ENCODE results near the gene ADGRB3. TPM values are rescaled to one million over a fixed set of nuclear protein-coding genes. Genes with fewer than 3 reads are reported as not detected.
A peak's percentile ranks its signal among the peaks of the same experiment; 100 is the strongest.
"Not testable (repeated sequence)": the region's sequence is repeated elsewhere in the genome, so short reads cannot be mapped to it uniquely, and the experiment has no call there.

ADGRB3 gene
- polyA plus RNA-seq, 1 experiment, result not detected

- H3K27ac ChIP-seq (ENCODE audit: low read depth, low read length), result no peak overlapping the region
- no peak for DNase-seq (ENCODE audit: low read depth, low spot score)
- no peak overlapping the region for H3K4me3 ChIP-seq (ENCODE audit: low read depth, low read length)
- no peaks in the 10 kb centered on the region for H3K9me3 ChIP-seq (ENCODE audit: control insufficient read depth, insufficient read depth, low read length)
- ChIA-PET POLR2A (no interaction called here), CTCF (interaction anchor here (0.9 to 1.1 kb wide), 2 partner anchors 9 to 12 kb away, joined by 3 to 7 read pairs; no protein-coding TSS in a partner anchor)
- no peak for TF ChIP-seq CTCF (IDR thresholded peaks at IDR 0.05; ENCODE audit: low read depth, low read length)
- H3K27me3 ChIP-seq (ENCODE audit: control insufficient read depth, insufficient read depth, low read length), result no peaks in the 10 kb centered on the region
Observed at GRCh38 chr6:68975064-68975463, 340.0 kb downstream of the ADGRB3 start.

- H3K27ac ChIP-seq (ENCODE audit: low read depth, low read length), result no peak overlapping the region
- no peaks in the 10 kb centered on the region for H3K9me3 ChIP-seq (ENCODE audit: control insufficient read depth, insufficient read depth, low read length)
- CTCF ChIA-PET, result interaction anchor here (1.1 kb wide), 1 partner anchor 9 kb away, joined by 7 read pairs; no protein-coding TSS in a partner anchor
- DNase-seq (ENCODE audit: low read depth, low spot score), result no peak
- no peak overlapping the region for H3K4me3 ChIP-seq (ENCODE audit: low read depth, low read length)
- TF ChIP-seq CTCF (IDR thresholded peaks at IDR 0.05; ENCODE audit: low read depth, low read length), result no peak
- POLR2A ChIA-PET, result no interaction called here
- no peaks in the 10 kb centered on the region for H3K27me3 ChIP-seq (ENCODE audit: control insufficient read depth, insufficient read depth, low read length)
Observed at GRCh38 chr6:68975816-68976215, 340.7 kb downstream of the ADGRB3 start.

GRCh38 chr6:68976260-68976659, 341.2 kb downstream of the ADGRB3 start:
- no peaks in the 10 kb centered on the region for H3K9me3 ChIP-seq (ENCODE audit: control insufficient read depth, insufficient read depth, low read length)
- peak; percentile 51 for TF ChIP-seq CTCF (IDR thresholded peaks at IDR 0.05; ENCODE audit: low read depth, low read length)
- no peaks in the 10 kb centered on the region for H3K27me3 ChIP-seq (ENCODE audit: control insufficient read depth, insufficient read depth, low read length)
- no peak overlapping the region for H3K27ac ChIP-seq (ENCODE audit: low read depth, low read length)
- no peak overlapping the region for H3K4me3 ChIP-seq (ENCODE audit: low read depth, low read length)
- POLR2A ChIA-PET, result no interaction called here
- no peak for DNase-seq (ENCODE audit: low read depth, low spot score)
- CTCF ChIA-PET, result interaction anchor here (0.6 to 1.1 kb wide), 2 partner anchors 10 to 26 kb away, joined by 3 to 7 read pairs; no protein-coding TSS in a partner anchor

- POLR2A ChIA-PET, result no interaction called here
- no peaks in the 10 kb centered on the region for H3K27me3 ChIP-seq (ENCODE audit: control insufficient read depth, insufficient read depth, low read length)
- no peaks in the 10 kb centered on the region for H3K9me3 ChIP-seq (ENCODE audit: control insufficient read depth, insufficient read depth, low read length)
- no peak for TF ChIP-seq CTCF (IDR thresholded peaks at IDR 0.05; ENCODE audit: low read depth, low read length)
- DNase-seq (ENCODE audit: low read depth, low spot score), result no peak
- no peak overlapping the region for H3K27ac ChIP-seq (ENCODE audit: low read depth, low read length)
- CTCF ChIA-PET, result no interaction called here
- no peak overlapping the region for H3K4me3 ChIP-seq (ENCODE audit: low read depth, low read length)
Observed at GRCh38 chr6:68978411-68978810, 343.3 kb downstream of the ADGRB3 start.

- CTCF ChIA-PET; H3K27ac ChIP-seq (ENCODE audit: low read depth, low read length); H3K9me3 ChIP-seq (ENCODE audit: control insufficient read depth, insufficient read depth, low read length); H3K4me3 ChIP-seq (ENCODE audit: low read depth, low read length); DNase-seq (ENCODE audit: low read depth, low spot score); H3K27me3 ChIP-seq (ENCODE audit: control insufficient read depth, insufficient read depth, low read length); POLR2A ChIA-PET: not testable (repeated sequence)
Observed at GRCh38 chr6:68981668-68982067, 346.6 kb downstream of the ADGRB3 start.

GRCh38 chr6:68988698-68989097, 353.6 kb downstream of the ADGRB3 start:
- H3K27ac ChIP-seq (ENCODE audit: low read depth, low read length), result no peak overlapping the region
- no peaks in the 10 kb centered on the region for H3K27me3 ChIP-seq (ENCODE audit: control insufficient read depth, insufficient read depth, low read length)
- TF ChIP-seq CTCF (IDR thresholded peaks at IDR 0.05; ENCODE audit: low read depth, low read length), result no peak
- H3K4me3 ChIP-seq (ENCODE audit: low read depth, low read length), result no peak overlapping the region
- CTCF ChIA-PET, result no interaction called here
- no peaks in the 10 kb centered on the region for H3K9me3 ChIP-seq (ENCODE audit: control insufficient read depth, insufficient read depth, low read length)
- POLR2A ChIA-PET, result no interaction called here
- no peak for DNase-seq (ENCODE audit: low read depth, low spot score)
